HG02938 (cell line): ENCODE data around the gene CD248.
A peak's percentile ranks its signal among the peaks of the same experiment; 100 is the strongest.
"Not testable (repeated sequence)": the region's sequence is repeated elsewhere in the genome, so short reads cannot be mapped to it uniquely, and the experiment has no call there.

Experiments used
- ATAC-seq: cut with Tn5 transposase; IDR thresholded peaks from one replicate; pipeline ENCODE4 v1.9.1; 2021; ENCODE audit warnings: mild to moderate bottlenecking, moderate library complexity; ENCODE audit not compliant: unreplicated experiment

Gene CD248, protein sequence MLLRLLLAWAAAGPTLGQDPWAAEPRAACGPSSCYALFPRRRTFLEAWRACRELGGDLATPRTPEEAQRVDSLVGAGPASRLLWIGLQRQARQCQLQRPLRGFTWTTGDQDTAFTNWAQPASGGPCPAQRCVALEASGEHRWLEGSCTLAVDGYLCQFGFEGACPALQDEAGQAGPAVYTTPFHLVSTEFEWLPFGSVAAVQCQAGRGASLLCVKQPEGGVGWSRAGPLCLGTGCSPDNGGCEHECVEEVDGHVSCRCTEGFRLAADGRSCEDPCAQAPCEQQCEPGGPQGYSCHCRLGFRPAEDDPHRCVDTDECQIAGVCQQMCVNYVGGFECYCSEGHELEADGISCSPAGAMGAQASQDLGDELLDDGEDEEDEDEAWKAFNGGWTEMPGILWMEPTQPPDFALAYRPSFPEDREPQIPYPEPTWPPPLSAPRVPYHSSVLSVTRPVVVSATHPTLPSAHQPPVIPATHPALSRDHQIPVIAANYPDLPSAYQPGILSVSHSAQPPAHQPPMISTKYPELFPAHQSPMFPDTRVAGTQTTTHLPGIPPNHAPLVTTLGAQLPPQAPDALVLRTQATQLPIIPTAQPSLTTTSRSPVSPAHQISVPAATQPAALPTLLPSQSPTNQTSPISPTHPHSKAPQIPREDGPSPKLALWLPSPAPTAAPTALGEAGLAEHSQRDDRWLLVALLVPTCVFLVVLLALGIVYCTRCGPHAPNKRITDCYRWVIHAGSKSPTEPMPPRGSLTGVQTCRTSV

GRCh38 chr11:66316849-66317251 is at the start of gene CD248:
CD248 (minus strand) TSS chr11:66317044; CDS start chr11:66317027, 17 bp downstream.
- ATAC-seq: no peak

DNA sequence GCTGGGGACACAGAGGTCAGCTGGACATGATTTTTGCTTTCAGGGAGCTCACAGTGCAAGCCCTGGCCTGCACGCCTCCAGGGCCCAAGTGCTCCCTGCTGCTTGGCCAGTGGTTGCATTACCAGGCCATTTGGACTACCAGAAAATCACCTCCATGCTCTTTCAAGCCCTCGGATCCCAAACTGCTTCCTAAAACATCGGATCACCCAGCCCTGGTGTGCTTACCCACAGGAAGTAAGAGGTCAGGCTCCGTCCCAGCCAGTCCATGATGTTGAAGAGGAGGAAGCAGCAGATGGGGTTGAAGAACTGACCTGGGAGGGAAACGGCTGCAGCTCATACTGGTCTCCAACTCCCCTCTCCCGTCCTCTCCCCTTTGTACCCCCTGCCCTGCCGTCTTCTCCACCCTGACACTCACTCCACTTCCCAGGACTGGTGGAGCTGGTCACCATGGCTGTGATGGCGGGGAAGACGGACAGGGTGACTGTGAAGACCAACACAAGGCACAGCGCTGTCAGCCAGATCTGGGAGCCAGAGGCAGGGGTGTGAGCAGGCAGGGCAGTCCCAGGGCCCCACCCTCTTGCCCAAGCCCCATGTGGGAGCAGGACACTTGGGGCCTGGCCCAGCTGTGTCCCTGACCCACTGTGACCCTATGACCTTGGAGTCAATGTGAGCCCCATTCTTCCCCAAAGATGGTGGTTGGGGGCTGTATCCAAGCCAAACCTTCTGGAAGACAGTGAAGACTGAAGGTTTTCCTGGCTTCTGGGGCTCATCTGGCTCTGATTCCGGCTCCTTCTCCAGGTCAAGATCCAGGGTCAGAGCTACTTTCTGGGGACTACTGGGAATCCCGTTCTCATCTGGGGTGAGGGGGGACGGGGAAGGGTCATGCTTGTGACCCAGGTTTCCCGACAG is 49.1 kb upstream of the CD248 start:
- ATAC-seq: no peak

GRCh38 chr11:66365166-66365565 is 48.3 kb upstream of the CD248 start:
- no peak for ATAC-seq

- no peak for ATAC-seq
Observed at GRCh38 chr11:66363805-66364535, 47.1 kb upstream of the CD248 start.

DNA sequence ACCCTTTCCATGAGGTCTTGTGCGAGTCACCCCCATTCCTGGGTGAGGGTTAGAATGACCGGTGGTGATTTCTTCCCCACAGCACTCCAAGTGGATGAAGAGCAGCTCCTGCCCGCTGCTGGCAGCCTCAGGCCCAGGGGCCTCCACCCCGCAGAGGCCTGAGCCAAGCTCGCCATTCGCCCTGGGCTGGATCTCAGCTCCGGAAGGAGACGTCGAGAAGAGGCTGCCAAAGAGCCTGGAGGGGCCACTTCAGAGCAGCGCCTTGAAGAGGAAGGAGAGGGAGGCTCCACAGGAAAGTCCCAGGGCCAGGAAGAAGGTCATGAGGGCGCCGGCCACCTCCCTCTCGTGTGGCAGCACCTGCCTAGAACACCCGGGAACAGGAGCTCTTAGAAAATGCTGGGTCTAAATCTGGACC is 46.4 kb upstream of the CD248 start:
- ATAC-seq: no peak

DNA sequence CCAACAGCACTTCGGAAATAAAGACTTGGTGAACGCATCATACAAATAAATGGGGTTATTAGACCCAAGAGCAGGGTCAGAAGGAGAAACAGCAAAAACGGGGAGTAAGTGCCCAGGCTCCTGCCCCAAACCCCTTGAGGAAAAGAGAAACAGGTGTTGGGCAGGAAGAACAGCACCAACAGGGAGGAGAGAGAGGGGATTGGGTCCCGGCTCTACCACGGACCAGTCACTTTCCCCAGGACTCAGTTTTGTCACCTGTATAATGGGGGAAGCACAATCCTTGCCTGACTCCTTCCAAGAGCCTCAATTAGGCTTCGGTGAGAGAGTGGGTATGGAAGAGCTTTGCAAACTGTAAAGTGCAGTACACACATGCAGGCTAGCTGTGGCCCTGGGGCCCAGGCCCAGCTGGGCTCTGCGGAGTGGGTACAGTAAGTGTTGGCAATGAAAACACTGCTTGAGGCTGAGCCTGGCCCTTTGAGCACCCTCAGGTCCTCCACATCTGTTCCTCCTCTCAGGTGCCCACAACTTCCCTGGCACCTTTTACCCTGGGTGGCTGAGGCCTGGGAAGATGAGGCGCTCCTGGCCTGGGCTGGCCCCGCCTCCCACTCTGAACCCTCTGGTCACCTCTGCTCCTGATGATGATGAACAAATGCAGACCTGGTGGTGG is 45.8 kb upstream of the CD248 start:
- no peak for ATAC-seq

- ATAC-seq: no peak
Observed at GRCh38 chr11:66361502-66361941, 44.7 kb upstream of the CD248 start.

GRCh38 chr11:66360406-66361073 is 43.7 kb upstream of the CD248 start:
- ATAC-seq: no peak

DNA sequence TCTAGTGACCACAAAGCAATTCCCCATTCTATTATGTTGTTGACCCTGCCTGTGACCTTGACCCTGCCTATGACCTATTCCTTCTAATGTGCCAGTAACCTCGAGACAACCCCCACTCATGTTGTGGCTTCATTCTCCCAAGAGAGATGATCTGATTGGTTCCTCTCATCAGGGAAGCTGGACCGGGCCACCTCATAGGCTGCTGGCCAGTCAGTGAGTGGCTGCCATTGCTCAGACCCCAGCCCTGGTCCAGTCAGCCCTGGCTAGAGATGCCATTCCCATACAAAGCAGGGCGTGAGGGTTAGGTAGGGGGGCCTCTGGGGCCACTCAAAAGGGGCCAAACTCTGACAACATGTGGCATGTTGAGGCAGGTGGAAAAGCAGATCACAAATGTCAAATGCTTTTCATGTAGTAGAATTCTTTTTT is 42.8 kb upstream of the CD248 start:
- ATAC-seq: no peak

DNA sequence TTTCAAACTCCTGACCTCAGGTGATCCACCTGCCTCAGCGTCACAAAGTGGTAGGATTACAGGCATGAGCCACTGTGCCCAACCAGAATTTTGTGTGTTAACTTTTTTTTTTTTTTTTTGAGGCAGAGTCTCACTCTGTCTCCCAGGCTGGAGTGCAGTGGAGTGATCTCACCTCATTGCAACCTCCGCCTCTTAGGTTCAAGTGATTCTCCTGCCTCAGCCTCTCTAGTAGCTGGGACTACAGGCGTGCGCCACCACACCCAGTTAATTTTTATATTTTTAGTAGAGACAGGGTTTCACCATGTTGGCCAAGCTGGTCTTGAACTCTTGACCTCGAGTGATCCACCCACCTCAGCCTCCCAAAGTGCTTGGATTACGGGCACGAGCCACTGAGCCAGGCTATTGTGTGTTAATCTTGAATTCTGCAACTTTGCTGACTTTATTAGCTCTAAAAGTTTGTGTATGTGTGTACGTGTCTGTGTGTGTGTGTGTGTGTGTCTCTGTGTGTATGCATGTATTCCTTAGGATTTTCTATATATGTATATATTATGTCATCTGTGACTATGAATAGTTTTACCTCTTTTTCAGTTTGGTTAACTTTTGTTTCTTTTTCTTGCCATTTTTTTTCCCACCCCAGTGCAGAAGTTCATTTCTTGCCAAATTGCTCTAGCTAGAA is 33.9 kb upstream of the CD248 start:
- ATAC-seq: not testable (repeated sequence)

GRCh38 chr11:66349084-66349386 is 32.2 kb upstream of the CD248 start:
- ATAC-seq: no peak

DNA sequence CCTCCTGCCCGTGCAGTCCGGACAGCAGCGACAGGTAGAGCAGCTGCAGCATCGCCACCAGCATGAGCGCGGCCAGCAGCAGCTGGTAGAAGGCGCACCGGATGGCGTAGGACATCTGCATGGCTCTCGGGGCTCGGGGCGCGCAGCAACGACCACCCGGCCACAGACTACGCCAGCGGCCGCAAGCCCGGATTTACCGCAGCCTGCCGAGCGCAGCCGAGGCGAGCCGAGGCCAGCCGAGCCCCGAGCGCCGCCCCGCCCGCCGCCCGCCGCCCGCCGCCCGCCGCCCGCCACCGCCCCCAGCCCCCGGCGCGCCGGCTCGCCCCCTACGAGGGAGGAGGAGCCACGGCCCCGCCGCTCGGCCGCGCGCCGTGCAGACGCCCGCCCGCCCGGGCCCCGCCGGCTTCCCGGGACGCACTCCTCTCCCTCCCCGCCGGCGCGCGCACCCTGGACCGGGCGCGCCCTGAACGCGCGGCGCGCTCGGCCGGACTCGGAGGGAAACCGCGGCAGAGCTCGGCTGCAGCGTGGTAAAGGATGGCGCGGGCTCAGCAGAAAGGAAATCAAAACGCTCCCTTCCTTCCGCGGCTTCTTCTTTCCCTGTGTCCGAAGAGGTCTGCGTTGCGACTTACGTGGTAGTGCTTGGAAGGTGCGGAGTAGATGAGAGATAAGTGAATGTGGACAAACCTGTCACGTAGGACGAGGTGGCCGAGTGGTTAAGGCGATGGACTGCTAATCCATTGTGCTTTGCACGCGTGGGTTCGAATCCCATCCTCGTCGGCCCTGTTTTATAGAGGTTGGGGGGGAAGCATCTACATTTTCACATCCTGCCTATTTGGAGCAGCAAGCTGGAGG is 30.8 kb upstream of the CD248 start, which contains the start of gene B4GAT1:
Gene B4GAT1 (minus strand): TSS at position 205 of the 852 bp plus-strand sequence. CDS start 84 bp downstream, at position 121.
- ATAC-seq: no peak

GRCh38 chr11:66346476-66347424 is 29.9 kb upstream of the CD248 start:
- ATAC-seq: no peak

- peak; percentile 6 for ATAC-seq
Observed at GRCh38 chr11:66345316-66345649, 28.4 kb upstream of the CD248 start.

- peak; percentile 65 for ATAC-seq
Observed at GRCh38 chr11:66344550-66345315, 27.9 kb upstream of the CD248 start, which contains the start of gene BRMS1. BRMS1 (minus strand) TSS chr11:66345104; CDS start chr11:66342234, 2,870 bp downstream.

DNA sequence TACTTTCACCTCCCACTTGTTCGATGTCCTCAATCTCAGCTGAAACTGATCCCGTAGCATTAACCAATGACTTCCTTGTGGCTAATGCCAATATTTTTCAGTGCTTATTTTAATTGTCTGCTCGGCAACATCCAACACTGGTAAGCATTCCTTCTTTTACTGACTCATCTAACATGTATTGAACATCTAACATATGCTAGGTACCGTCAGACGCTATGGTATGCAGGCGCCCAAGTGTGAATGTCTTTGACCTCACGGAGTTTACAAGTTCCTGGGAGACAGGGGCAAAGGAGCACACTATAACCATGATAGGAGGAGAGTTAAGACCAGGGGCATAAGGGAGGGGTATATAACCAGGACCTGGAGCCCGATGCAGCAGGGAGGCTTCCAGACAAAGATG is 26.3 kb upstream of the CD248 start:
- ATAC-seq: no peak
